Naive thymus-derived CD8-positive, alpha-beta T cell (primary cell): Measurements from ENCODE around the gene PTCRA. TPM values are rescaled to one million over a fixed set of nuclear protein-coding genes. Genes with fewer than 3 reads are reported as not detected.
"Not testable (repeated sequence)": the region's sequence is repeated elsewhere in the genome, so short reads cannot be mapped to it uniquely, and the experiment has no call there.

Experiments
- ATAC-seq, 2 donors: fragments of 150-1000 bp; cut with Tn5 transposase in 1 of 2; sonication (Bioruptor Pico), chemical (Tn5 transposase) in 1 of 2; 1 replicate in 1 of 2; 2 replicates in 1 of 2; pipeline ENCODE4 v1.10.0; 2021; ENCODE audit warnings: mild to moderate bottlenecking in 2 of 2, moderate library complexity in 2 of 2
- POLR2A ChIA-PET: fragments of 350-600 bp; sonication (Branson Sonifier 250); formaldehyde crosslinking; loops from one replicate; lab custom pipeline; 2021; ENCODE audit warnings: antibody characterized with exemption; lab: Charles Lee
- DNase-seq, 10 donors: peaks; one replicate each; pipeline versions ENCODE4 v3.0.0 to v3.0.0-alpha.2; 2020 to 2022
- H3K27ac Mint-ChIP-seq, 10 donors: one replicate each; pipeline ENCODE4 v1.8.0; 2020 to 2022; ENCODE audit warnings: mild to moderate bottlenecking in 10 of 10, mixed read lengths in 10 of 10, moderate library complexity in 4 of 10, inconsistent platforms in 1 of 10
- H3K27me3 Mint-ChIP-seq, 5 donors: one replicate each; pipeline ENCODE4 v1.8.0; 2021 to 2022; ENCODE audit warnings: mixed read lengths in 5 of 5
- H3K36me3 Mint-ChIP-seq, 3 donors: one replicate each; pipeline ENCODE4 v1.8.0; 2020 to 2022; ENCODE audit warnings: mixed read lengths in 3 of 3, mild to moderate bottlenecking in 2 of 3, inconsistent platforms in 1 of 3
- H3K4me1 Mint-ChIP-seq, 4 donors: one replicate each; pipeline ENCODE4 v1.8.0; 2021 to 2022; ENCODE audit warnings: mixed read lengths in 4 of 4
- H3K4me3 Mint-ChIP-seq, 10 donors: one replicate each; pipeline ENCODE4 v1.8.0; 2020 to 2022; ENCODE audit warnings: mild to moderate bottlenecking in 10 of 10, mixed read lengths in 10 of 10, moderate library complexity in 6 of 10, inconsistent platforms in 1 of 10
- H3K9me3 Mint-ChIP-seq, 9 donors: one replicate each; pipeline ENCODE4 v1.8.0; 2020 to 2022; ENCODE audit warnings: mixed read lengths in 9 of 9, mild to moderate bottlenecking in 3 of 9, inconsistent platforms in 1 of 9, moderate library complexity in 1 of 9
- polyA plus RNA-seq, 3 donors: library from polyadenylated mRNA; unstranded; fragments of 300-500 nt; fragmentation: Illumina TruSeq; gene quantifications; one replicate each; pipeline ENCODE4 v1.2.3, GENCODE V29; 2021
- total RNA-seq, 8 experiments: library from RNA in 2 of 8; stranded (reverse) in 2 of 8; gene quantifications; one replicate each; pipeline ENCODE4 v1.2.3 and lab custom pipeline; 2021 to 2026

Gene PTCRA, protein sequence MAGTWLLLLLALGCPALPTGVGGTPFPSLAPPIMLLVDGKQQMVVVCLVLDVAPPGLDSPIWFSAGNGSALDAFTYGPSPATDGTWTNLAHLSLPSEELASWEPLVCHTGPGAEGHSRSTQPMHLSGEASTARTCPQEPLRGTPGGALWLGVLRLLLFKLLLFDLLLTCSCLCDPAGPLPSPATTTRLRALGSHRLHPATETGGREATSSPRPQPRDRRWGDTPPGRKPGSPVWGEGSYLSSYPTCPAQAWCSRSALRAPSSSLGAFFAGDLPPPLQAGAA
- total RNA-seq (not detected), polyA plus RNA-seq (not detected), total RNA-seq (lab: John Stamatoyannopoulos, UW) (0 reads per million in 6 experiments)

DNA sequence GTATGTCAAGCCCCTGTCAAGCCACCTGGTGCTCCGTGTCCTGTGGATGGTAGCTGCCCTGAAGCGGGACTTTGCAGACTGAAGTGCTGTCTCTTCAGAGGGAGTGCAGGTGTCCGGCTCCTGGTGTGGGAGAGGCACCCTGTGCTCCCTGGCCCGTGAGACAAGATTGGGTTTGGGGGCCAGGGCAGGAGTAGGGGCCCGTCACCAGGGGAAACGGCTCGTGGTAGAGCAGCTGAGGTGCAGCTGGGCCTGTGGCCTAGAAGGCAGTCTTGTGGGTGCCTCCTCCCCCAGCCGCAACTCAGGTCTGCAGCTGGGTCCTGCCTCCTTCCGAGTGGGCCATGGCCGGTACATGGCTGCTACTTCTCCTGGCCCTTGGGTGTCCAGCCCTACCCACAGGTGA lies at the start of gene PTCRA:
TSS of gene PTCRA (plus strand) at position 322 of the 400 bp plus-strand sequence. CDS start at position 339, 17 bp downstream.
- peak within 1 kb of the TSS in 1 of 10 donors; percentile 60 for H3K27ac Mint-ChIP-seq

DNA sequence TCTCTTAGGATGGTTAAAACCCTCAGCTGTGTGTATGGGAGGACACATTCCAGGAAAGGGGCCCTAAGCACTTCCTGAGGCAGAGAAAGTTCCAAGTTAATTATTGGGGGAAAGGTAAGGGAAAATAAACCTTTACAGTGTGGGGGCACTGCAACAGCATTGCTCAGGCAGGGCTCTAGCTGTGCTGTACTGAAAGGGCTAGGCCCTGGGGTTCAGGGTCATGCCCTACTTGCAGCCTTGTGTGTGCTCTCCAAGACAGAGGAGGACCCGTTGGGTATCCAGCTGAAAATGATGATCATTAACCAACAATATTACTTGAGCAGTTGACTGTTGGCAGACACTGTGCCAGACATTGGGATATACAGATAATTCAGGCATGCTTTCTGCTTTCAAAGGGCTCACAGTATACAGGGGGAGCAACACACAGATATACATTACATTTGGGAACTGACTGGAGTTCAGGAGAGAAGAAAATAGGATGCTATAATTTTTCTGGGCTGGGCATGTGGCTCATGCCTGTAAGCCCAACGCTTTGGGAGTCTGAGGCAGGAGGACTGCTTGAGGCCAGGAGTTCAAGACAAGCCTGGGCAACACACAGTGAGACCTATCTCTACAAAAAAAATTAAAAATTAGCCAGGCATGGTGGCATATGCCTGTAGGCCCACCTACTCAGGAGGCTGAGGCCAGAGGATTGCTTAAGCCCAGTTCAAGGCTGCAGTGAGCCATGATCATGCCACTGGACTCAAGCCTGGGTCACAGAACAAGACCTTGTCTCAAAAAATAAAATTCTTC lies 45.5 kb upstream of the PTCRA start:
- no peak for ATAC-seq
- Mint-ChIP-seq H3K9me3 (no peaks in the 10 kb centered on the region), H3K4me1 (peaks cover 0 to 2% (median 0%) of the 10 kb centered on the region in 4 donors), H3K27ac (peak overlapping the region in 7 of 10 donors; percentile 35 to 78 (median 53)), H3K36me3 (peaks cover 2 to 41% (median 6%) of the 10 kb centered on the region in 3 donors), H3K27me3 (no peaks in the 10 kb centered on the region), H3K4me3 (no peak overlapping the region)
- POLR2A ChIA-PET, result interaction anchor here (0.5 to 1.0 kb wide), 2 partner anchors 9 to 139 kb away, joined by 3 to 4 read pairs; partner anchors contain the start of gene RPL7L1
- no peak for DNase-seq

More for the DNA sequence above, at the start of gene PTCRA:
- Mint-ChIP-seq H3K4me1 (peaks cover 3 to 6% (median 3%) of the 10 kb centered on the region in 4 donors), H3K4me3 (no peak within 1 kb of the TSS), H3K36me3 (no peaks in the 10 kb centered on the region), H3K27me3 (peaks cover 6 to 13% (median 6%) of the 10 kb centered on the region in 5 donors), H3K9me3 (no peaks in the 10 kb centered on the region)
- POLR2A ChIA-PET, result interaction anchor here (0.6 to 1.5 kb wide), 2 partner anchors 14 to 217 kb away, joined by 3 to 8 read pairs; partner anchors contain the start of gene CNPY3
- ATAC-seq (no peak), DNase-seq (no peak)

DNA sequence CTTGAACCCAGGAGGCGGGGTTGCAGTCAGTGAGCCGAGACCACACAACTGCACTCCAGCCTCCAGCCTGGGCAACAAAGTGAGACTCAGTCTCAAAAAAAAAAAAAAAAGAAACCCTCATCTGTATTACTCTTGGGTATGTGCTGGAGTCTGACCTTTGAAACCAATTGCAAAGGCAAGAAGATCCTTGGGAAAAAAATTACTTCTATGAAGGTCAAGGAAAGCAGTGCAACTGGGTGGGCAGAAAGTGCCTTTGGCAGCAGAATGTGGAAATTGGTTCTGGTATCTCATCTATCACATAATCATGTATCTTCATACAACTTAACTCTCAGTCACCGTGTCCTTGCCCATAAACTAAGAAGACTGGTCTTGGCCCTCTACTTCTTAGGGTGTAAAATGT lies 44.1 kb upstream of the PTCRA start:
- ATAC-seq, result no peak
- no peaks in the 10 kb centered on the region for H3K9me3 Mint-ChIP-seq
- H3K4me3 Mint-ChIP-seq, result no peak overlapping the region
- no peaks in the 10 kb centered on the region for H3K27me3 Mint-ChIP-seq
- H3K4me1 Mint-ChIP-seq, result peaks cover 0 to 2% (median 0%) of the 10 kb centered on the region in 4 donors
- DNase-seq, result no peak
- H3K36me3 Mint-ChIP-seq, result peaks cover 2 to 28% (median 3%) of the 10 kb centered on the region in 3 donors
- H3K27ac Mint-ChIP-seq, result peak overlapping the region in 4 of 10 donors; percentile 14 to 73 (median 42)
- POLR2A ChIA-PET, result no interaction called here

DNA sequence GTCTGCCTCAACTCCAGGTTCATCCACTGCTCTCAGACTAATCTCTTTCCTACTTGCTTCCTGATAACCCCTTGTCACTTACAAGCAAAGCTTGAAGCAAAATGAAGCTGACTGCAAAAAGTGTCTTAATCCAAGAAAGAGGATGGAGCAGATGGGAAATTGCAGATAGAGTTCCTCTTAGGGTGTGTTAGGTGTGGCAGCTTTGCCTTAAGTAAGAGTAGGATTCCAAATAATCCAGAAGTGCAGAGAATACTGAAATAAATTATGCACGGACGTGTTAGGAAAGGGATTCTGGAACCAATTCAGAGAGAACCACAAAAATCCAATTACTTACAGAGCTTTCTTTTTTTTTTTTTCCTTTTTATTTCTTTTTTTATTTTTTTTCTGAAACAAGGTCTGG lies 42.5 kb upstream of the PTCRA start:
- no peaks in the 10 kb centered on the region for H3K9me3 Mint-ChIP-seq
- DNase-seq, result no peak
- ATAC-seq, result no peak
- H3K4me1 Mint-ChIP-seq, result peaks cover 0 to 4% (median under 1%) of the 10 kb centered on the region in 4 donors
- H3K4me3 Mint-ChIP-seq, result no peak overlapping the region
- H3K27me3 Mint-ChIP-seq, result no peaks in the 10 kb centered on the region
- H3K36me3 Mint-ChIP-seq, result peaks cover 0 to 14% (median 0%) of the 10 kb centered on the region in 3 donors
- POLR2A ChIA-PET, result interaction anchor here (0.7 to 1.2 kb wide), 2 partner anchors 9 to 215 kb away, joined by 4 to 6 read pairs; no protein-coding TSS in a partner anchor
- H3K27ac Mint-ChIP-seq, result peak overlapping the region in 4 of 10 donors; percentile 15 to 63 (median 35)

DNA sequence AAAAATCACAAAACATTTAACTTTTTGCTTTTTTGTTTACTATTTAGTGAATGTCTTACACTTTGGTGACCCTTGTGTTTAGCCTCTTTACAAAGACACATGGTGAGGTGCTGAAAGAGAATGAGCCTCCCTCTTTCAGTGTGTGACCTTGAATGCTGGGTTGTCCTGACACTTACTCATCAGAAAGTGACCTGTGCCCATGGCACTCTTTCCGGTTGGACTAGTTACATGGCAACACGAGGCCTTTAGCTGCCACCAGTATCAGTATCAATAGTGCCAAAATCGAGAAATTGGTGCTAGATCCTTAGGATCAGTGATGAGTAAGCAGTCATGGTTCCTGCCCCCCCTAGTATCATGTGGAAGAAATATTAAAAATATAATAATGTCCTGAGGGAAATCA lies 38.2 kb upstream of the PTCRA start:
- POLR2A ChIA-PET, result interaction anchor here (1.0 to 5.6 kb wide), 10 partner anchors 13 to 216 kb away, joined by 3 to 85 read pairs (median 6); partner anchors contain the start of genes BICRAL, CNPY3 and TBCC
- ATAC-seq, result no peak

DNA sequence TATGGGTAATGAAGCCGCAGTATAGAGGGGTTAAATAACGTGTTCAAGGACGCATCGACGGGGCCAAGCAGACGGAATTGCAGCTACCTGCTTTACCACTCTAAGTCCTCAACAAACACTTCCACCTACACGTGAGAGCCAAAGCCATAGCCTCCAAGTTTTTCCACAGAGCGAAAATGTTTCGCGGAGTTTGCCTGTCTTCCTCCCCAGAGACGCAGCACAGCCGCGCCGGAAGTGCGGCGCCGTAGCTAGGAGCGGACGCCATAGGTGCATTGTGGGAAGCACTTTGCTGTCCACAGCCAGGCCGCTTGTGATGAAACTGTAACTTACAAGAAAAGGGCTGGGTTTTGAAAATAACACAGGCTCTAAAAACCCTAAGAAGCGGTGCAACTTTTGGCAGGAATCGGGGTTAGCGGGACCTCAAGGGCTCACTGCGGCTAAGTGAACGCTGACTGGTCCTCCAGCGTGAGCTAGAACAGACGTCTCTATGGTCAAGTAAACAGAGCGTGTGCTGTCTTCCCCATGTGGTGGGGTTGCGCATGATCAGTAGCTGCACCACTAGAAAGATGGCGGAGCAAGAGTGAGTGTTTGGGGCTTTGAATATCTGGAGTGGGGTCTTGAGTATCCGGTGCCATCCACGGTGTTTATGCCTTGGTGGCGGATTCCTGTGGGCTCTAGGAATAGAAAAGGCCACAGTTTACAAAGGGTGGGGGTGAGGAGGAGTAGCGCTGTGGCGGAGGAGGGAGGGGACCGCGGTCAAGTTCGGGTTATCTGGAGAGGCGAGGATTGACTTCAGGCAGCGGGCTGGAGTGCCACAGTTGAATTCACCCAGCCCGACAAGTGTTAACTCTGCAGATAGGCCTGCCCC lies 36.2 kb upstream of the PTCRA start, which contains the start of gene RPL7L1:
TSS of gene RPL7L1 (plus strand) at position 245 of the 868 bp plus-strand sequence. CDS start at position 540, 295 bp downstream.
- POLR2A ChIA-PET, result interaction anchor here (0.7 to 5.6 kb wide), 33 partner anchors 9 to 1092 kb away, joined by 3 to 108 read pairs (median 5); partner anchors contain the start of genes ABCC10, BICRAL, CNPY3 and CUL7
- DNase-seq, result peak; percentile 67 to 93 (median 83)
- peak within 1 kb of the TSS; percentile 92 to 100 (median 97) for H3K4me3 Mint-ChIP-seq
- ATAC-seq, result peak; percentile 92 to 93
- H3K36me3 Mint-ChIP-seq, result peaks cover 9 to 32% (median 10%) of the 10 kb centered on the region in 3 donors
- H3K9me3 Mint-ChIP-seq, result no peaks in the 10 kb centered on the region
- no peaks in the 10 kb centered on the region for H3K27me3 Mint-ChIP-seq
- peaks cover 9 to 37% (median 35%) of the 10 kb centered on the region in 4 donors for H3K4me1 Mint-ChIP-seq
- H3K27ac Mint-ChIP-seq, result peak within 1 kb of the TSS; percentile 98 to 100 (median 100)

More for the DNA sequence above, 38.2 kb upstream of the PTCRA start:
- H3K9me3 Mint-ChIP-seq, result no peaks in the 10 kb centered on the region
- peak overlapping the region in 9 of 10 donors; percentile 51 to 99 (median 69) for H3K27ac Mint-ChIP-seq
- peak overlapping the region in 6 of 10 donors; percentile 19 to 62 (median 50) for H3K4me3 Mint-ChIP-seq
- no peak for DNase-seq
- H3K36me3 Mint-ChIP-seq, result peaks cover 0 to 13% (median 2%) of the 10 kb centered on the region in 3 donors
- no peaks in the 10 kb centered on the region for H3K27me3 Mint-ChIP-seq
- peaks cover 4 to 24% (median 21%) of the 10 kb centered on the region in 4 donors for H3K4me1 Mint-ChIP-seq

DNA sequence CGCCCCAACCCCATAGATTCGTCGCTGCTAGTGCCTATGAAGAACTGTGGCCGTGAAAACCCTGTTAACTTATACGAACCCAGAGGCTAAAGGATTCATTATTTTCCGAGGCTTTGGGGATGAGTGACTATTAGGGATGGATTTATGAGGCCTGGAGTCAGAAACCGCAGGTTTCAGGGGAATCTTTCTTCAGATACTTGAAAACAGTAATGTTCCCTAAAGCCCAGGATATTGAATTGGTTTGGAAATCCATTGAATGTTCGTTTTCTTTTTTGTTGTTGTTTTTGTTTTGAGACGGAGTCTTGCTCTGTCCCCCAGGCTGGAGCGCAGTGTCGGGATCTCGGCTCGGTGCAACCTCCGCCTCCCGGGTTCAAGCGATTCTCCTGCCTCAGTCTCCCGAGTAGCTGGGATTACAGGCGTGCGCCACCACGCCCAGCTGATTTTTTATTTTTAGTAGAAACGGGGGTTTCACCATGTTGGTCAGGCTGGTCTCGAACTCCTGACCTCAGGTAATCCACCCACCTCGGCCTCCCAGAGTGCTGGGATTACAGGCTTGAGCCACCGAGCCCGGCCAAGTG lies 35.5 kb upstream of the PTCRA start:
- H3K36me3 Mint-ChIP-seq, result peaks cover 11 to 40% (median 12%) of the 10 kb centered on the region in 3 donors
- DNase-seq, H3K9me3 Mint-ChIP-seq, H3K27me3 Mint-ChIP-seq, ATAC-seq: not testable (repeated sequence)
- peak overlapping the region; percentile 98 to 100 (median 100) for H3K27ac Mint-ChIP-seq
- POLR2A ChIA-PET, result interaction anchor here (0.7 to 5.6 kb wide), 24 partner anchors 11 to 1093 kb away, joined by 3 to 108 read pairs (median 6); partner anchors contain the start of genes BICRAL, CNPY3, CUL7 and KLHDC3
- H3K4me3 Mint-ChIP-seq, result peak overlapping the region; percentile 92 to 100 (median 97)
- peaks cover 9 to 38% (median 36%) of the 10 kb centered on the region in 4 donors for H3K4me1 Mint-ChIP-seq

DNA sequence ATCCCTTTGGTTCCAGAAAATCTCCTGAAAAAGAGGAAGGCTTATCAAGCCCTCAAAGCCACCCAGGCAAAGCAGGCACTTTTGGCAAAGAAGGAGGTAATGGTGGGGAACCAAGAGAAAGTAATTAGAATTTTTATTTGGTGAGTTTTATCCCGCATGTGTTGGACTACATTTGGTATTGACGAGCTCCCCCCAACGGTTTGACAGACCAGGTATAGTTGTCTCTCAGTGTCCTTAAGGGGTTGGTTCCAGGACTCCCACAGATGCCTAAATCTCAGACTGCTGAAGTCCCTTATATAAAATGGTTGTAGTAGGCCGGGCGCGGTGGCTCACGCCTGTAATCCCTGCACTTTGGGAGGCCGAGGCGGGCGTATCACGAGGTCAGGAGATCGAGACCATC lies 35.0 kb upstream of the PTCRA start:
- Mint-ChIP-seq H3K4me3 (peak overlapping the region; percentile 92 to 100 (median 97)), H3K4me1 (peaks cover 9 to 38% (median 36%) of the 10 kb centered on the region in 4 donors), H3K36me3 (peaks cover 11 to 45% (median 16%) of the 10 kb centered on the region in 3 donors), H3K27ac (peak overlapping the region; percentile 98 to 100 (median 100))
- not testable (repeated sequence) for H3K27me3 Mint-ChIP-seq, DNase-seq, H3K9me3 Mint-ChIP-seq, ATAC-seq
- POLR2A ChIA-PET, result interaction anchor here (0.7 to 5.6 kb wide), 7 partner anchors 10 to 167 kb away, joined by 3 to 108 read pairs (median 36); partner anchors contain the start of genes BICRAL, PEX6 and TBCC

DNA sequence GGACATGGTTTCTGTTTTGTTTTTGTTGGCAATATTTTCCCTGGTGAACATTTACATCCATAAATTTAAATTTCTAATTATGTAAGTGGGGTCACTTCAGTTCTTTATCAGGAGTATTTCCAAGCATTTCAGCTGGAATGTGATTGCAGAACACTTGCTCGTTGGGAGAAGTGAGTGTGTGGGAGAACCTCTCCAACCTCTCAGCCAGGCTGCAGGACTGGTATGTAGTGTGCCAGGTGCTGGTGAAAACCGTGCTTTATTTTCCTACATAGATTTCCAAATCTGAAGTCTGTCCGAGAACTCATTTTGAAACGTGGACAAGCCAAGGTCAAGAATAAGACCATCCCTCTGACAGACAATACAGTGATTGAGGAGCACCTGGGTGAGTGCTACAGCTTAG lies 30.2 kb upstream of the PTCRA start:
- ATAC-seq (no peak), DNase-seq (no peak)
- Mint-ChIP-seq H3K27ac (peak overlapping the region in 1 of 10 donors; percentile 47), H3K27me3 (no peaks in the 10 kb centered on the region), H3K9me3 (no peaks in the 10 kb centered on the region), H3K4me3 (no peak overlapping the region), H3K4me1 (peaks cover 8 to 37% (median 31%) of the 10 kb centered on the region in 4 donors), H3K36me3 (peaks cover 16 to 67% (median 17%) of the 10 kb centered on the region in 3 donors)
- POLR2A ChIA-PET, result interaction anchor here (0.8 to 1.1 kb wide), 2 partner anchors 140 to 160 kb away, joined by 3 read pairs; partner anchors contain the start of gene TBCC

DNA sequence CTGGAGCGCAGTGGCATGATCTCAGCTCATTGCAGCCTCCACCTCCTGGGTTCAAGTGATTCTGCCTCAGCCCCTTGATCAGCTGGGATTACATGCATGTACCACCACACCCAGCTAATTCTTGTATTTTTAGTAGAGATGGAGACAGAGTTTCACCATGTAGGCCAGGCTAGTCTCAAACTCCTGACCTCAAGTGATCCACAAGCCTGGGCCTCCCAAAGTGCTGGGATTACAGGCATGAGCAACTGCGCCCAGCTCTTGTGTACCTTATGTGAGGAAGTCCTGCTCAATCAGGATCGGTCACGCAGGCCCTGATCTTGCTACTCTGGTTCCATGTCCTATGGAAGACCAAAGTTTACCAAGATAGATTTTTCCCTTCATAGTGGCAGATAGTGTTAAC lies 27.7 kb upstream of the PTCRA start:
- peak overlapping the region in 1 of 10 donors; percentile 40 for H3K4me3 Mint-ChIP-seq
- peaks cover 13 to 51% (median 17%) of the 10 kb centered on the region in 3 donors for H3K36me3 Mint-ChIP-seq
- not testable (repeated sequence) for H3K9me3 Mint-ChIP-seq, ATAC-seq, H3K27me3 Mint-ChIP-seq, DNase-seq
- H3K4me1 Mint-ChIP-seq, result peaks cover 12 to 34% (median 31%) of the 10 kb centered on the region in 4 donors
- POLR2A ChIA-PET, result interaction anchor here (5.8 kb wide), 1 partner anchor 9 kb away, joined by 85 read pairs; the partner anchor contains the start of gene RPL7L1
- peak overlapping the region in 7 of 10 donors; percentile 11 to 65 (median 40) for H3K27ac Mint-ChIP-seq
